ENCODE results near the gene MMRN2. TPM values are rescaled to one million over a fixed set of nuclear protein-coding genes. Genes with fewer than 3 reads are reported as not detected.

Gene MMRN2
- polyA plus RNA-seq, 1 of the 3 experiments (the other 2 are of a cell fraction) = 0.05 TPM

- no peak for DNase-seq
- H3K4me1 ChIP-seq (ENCODE audit: control insufficient read depth in 1 of 2, insufficient read depth in 2 of 2, low read depth in 1 of 2, low read length in 1 of 2) = peaks cover 0 to 15% of the 10 kb centered on the region in 2 experiments; a peak in 1 of 4 replicates
Observed at GRCh38 chr10:86941426-86941825, 16.0 kb downstream of the MMRN2 start.

DNA sequence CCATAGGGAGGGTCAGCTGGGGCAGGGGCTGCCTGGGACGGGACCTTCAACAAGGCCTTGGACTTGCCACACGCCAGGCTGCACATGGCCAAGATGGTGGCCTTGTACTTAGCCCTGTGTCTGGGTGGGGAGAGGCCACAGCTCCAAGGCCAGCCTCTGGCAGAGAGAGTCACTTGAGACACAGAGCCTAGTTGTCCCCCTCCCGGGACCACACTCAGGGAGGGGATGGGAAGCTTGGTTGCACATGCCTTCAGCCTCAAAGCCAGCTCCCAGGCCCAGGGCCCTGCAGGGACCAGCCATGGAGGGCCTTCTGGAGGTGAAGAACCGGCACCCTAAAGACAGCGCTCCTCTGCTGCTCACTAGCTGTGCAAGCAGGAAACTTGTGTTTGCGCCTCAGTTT lies 16.7 kb downstream of the MMRN2 start:
- Histone ChIP-seq H3F3A (replicated peaks; ENCODE audit: insufficient read depth) (peaks cover 11% of the 10 kb centered on the region), H3K27ac (ENCODE audit: low read depth in 2 of 2, low read length in 1 of 2) (no peak overlapping the region), H3K9ac (no peak overlapping the region), H3K4me1 (ENCODE audit: control insufficient read depth in 1 of 2, insufficient read depth in 2 of 2, low read depth in 1 of 2, low read length in 1 of 2) (peaks cover 0 to 8% of the 10 kb centered on the region in 2 experiments; a peak in 1 of 4 replicates), H3K4me3 (ENCODE audit: low read depth in 2 of 2, low read length in 1 of 2) (no peak overlapping the region), H4K20me1 (ENCODE audit: insufficient read depth) (no peaks in the 10 kb centered on the region), H3K9me2 (no peaks in the 10 kb centered on the region), H3K36me3 (replicated peaks in 1 of 2; ENCODE audit: control insufficient read depth in 1 of 2, insufficient read depth in 2 of 2, low read length in 1 of 2) (no peaks in the 10 kb centered on the region), H3K27me3 (ENCODE audit: insufficient read depth) (no peaks in the 10 kb centered on the region), H3K9me3 (no peaks in the 10 kb centered on the region), H3K79me2 (ENCODE audit: insufficient read depth) (no peaks in the 10 kb centered on the region), H2AFZ (ENCODE audit: low read depth) (no peak overlapping the region), H3K4me2 (no peak overlapping the region)
- ChIA-PET CTCF (interaction anchor here (1.0 to 4.5 kb wide), 2 partner anchors 26 to 252 kb away, joined by 3 to 23 read pairs; no protein-coding TSS in a partner anchor), POLR2A (no interaction called here)
- DNase-seq = no peak
- WGBS (ENCODE audit: low lambda C conversion rate) = 100% methylated on average over 1 of the region's 6 CpGs
- TF ChIP-seq JUND (IDR thresholded peaks at IDR 0.05) (no peak), NFIC (IDR thresholded peaks at IDR 0.05; ENCODE audit: borderline replicate concordance) (no peak), MEF2A (IDR thresholded peaks at IDR 0.05; ENCODE audit: borderline replicate concordance, low read depth) (no peak), USF1 (IDR thresholded peaks at IDR 0.05; ENCODE audit: borderline replicate concordance, low read depth) (no peak), SMC3 (IDR thresholded peaks at IDR 0.05; ENCODE audit: low read depth, low read length) (no peak), TCF12 (IDR thresholded peaks at IDR 0.05) (no peak), EZH2phosphoT487 (IDR thresholded peaks at IDR 0.05; ENCODE audit: borderline replicate concordance, low read depth) (no peak), RXRA (IDR thresholded peaks at IDR 0.05; ENCODE audit: borderline replicate concordance, low read depth) (no peak), TAF1 (IDR thresholded peaks at IDR 0.05; ENCODE audit: borderline replicate concordance, low read depth, low read length) (no peak), RAD21 (IDR thresholded peaks at IDR 0.05; ENCODE audit: low read length) (no peak), MXI1 (IDR thresholded peaks at IDR 0.05; ENCODE audit: low read depth, low read length) (no peak), TEAD4 (IDR thresholded peaks at IDR 0.05; ENCODE audit: borderline replicate concordance, insufficient read depth) (no peak)
- TF ChIP-seq, protein P1, sequence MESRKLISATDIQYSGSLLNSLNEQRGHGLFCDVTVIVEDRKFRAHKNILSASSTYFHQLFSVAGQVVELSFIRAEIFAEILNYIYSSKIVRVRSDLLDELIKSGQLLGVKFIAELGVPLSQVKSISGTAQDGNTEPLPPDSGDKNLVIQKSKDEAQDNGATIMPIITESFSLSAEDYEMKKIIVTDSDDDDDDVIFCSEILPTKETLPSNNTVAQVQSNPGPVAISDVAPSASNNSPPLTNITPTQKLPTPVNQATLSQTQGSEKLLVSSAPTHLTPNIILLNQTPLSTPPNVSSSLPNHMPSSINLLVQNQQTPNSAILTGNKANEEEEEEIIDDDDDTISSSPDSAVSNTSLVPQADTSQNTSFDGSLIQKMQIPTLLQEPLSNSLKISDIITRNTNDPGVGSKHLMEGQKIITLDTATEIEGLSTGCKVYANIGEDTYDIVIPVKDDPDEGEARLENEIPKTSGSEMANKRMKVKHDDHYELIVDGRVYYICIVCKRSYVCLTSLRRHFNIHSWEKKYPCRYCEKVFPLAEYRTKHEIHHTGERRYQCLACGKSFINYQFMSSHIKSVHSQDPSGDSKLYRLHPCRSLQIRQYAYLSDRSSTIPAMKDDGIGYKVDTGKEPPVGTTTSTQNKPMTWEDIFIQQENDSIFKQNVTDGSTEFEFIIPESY (IDR thresholded peaks at IDR 0.05; ENCODE audit: borderline replicate concordance, low read depth) = no peak
- TF ChIP-seq, protein P2, sequence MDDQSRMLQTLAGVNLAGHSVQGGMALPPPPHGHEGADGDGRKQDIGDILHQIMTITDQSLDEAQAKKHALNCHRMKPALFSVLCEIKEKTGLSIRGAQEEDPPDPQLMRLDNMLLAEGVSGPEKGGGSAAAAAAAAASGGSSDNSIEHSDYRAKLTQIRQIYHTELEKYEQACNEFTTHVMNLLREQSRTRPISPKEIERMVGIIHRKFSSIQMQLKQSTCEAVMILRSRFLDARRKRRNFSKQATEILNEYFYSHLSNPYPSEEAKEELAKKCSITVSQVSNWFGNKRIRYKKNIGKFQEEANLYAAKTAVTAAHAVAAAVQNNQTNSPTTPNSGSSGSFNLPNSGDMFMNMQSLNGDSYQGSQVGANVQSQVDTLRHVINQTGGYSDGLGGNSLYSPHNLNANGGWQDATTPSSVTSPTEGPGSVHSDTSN (IDR thresholded peaks at IDR 0.05) = no peak
- TF ChIP-seq, protein P3, sequence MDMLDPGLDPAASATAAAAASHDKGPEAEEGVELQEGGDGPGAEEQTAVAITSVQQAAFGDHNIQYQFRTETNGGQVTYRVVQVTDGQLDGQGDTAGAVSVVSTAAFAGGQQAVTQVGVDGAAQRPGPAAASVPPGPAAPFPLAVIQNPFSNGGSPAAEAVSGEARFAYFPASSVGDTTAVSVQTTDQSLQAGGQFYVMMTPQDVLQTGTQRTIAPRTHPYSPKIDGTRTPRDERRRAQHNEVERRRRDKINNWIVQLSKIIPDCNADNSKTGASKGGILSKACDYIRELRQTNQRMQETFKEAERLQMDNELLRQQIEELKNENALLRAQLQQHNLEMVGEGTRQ (IDR thresholded peaks at IDR 0.05; ENCODE audit: borderline replicate concordance, low read depth, low read length) = no peak
- TF ChIP-seq, protein P4, sequence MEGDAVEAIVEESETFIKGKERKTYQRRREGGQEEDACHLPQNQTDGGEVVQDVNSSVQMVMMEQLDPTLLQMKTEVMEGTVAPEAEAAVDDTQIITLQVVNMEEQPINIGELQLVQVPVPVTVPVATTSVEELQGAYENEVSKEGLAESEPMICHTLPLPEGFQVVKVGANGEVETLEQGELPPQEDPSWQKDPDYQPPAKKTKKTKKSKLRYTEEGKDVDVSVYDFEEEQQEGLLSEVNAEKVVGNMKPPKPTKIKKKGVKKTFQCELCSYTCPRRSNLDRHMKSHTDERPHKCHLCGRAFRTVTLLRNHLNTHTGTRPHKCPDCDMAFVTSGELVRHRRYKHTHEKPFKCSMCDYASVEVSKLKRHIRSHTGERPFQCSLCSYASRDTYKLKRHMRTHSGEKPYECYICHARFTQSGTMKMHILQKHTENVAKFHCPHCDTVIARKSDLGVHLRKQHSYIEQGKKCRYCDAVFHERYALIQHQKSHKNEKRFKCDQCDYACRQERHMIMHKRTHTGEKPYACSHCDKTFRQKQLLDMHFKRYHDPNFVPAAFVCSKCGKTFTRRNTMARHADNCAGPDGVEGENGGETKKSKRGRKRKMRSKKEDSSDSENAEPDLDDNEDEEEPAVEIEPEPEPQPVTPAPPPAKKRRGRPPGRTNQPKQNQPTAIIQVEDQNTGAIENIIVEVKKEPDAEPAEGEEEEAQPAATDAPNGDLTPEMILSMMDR (IDR thresholded peaks at IDR 0.05) = no peak

More at GRCh38 chr10:86941426-86941825, 16.0 kb downstream of the MMRN2 start:
- ChIA-PET CTCF (interaction anchor here (0.5 kb wide), 1 partner anchor 155 kb away, joined by 3 read pairs; no protein-coding TSS in a partner anchor), POLR2A (no interaction called here)
- Histone ChIP-seq H3K9ac (no peak overlapping the region), H3K4me3 (ENCODE audit: low read depth in 2 of 2, low read length in 1 of 2) (no peak overlapping the region), H3K36me3 (replicated peaks in 1 of 2; ENCODE audit: control insufficient read depth in 1 of 2, insufficient read depth in 2 of 2, low read length in 1 of 2) (no peaks in the 10 kb centered on the region), H3K27me3 (ENCODE audit: insufficient read depth) (no peaks in the 10 kb centered on the region), H3K9me3 (no peaks in the 10 kb centered on the region), H3F3A (replicated peaks; ENCODE audit: insufficient read depth) (peaks cover 11% of the 10 kb centered on the region), H4K20me1 (ENCODE audit: insufficient read depth) (no peaks in the 10 kb centered on the region), H3K79me2 (ENCODE audit: insufficient read depth) (no peaks in the 10 kb centered on the region), H3K9me2 (no peaks in the 10 kb centered on the region), H3K4me2 (no peak overlapping the region), H3K27ac (ENCODE audit: low read depth in 2 of 2, low read length in 1 of 2) (no peak overlapping the region), H2AFZ (ENCODE audit: low read depth) (no peak overlapping the region)
- TF ChIP-seq SMC3 (IDR thresholded peaks at IDR 0.05; ENCODE audit: low read depth, low read length) (no peak), TEAD4 (IDR thresholded peaks at IDR 0.05; ENCODE audit: borderline replicate concordance, insufficient read depth) (no peak), MXI1 (IDR thresholded peaks at IDR 0.05; ENCODE audit: low read depth, low read length) (no peak), RAD21 (IDR thresholded peaks at IDR 0.05; ENCODE audit: low read length) (no peak), YY1 (IDR thresholded peaks at IDR 0.05; ENCODE audit: low read depth) (no peak), TAF1 (IDR thresholded peaks at IDR 0.05; ENCODE audit: borderline replicate concordance, low read depth, low read length) (no peak), FOSL2 (IDR thresholded peaks at IDR 0.05; ENCODE audit: borderline replicate concordance, low read depth) (no peak), EZH2phosphoT487 (IDR thresholded peaks at IDR 0.05; ENCODE audit: borderline replicate concordance, low read depth) (no peak)
- WGBS (ENCODE audit: low lambda C conversion rate) = 80% methylated on average over 2 of the region's 2 CpGs
